ENCODE data around the gene FAM89A. TPM values are rescaled to one million over a fixed set of nuclear protein-coding genes. Genes with fewer than 3 reads are reported as not detected.

The FAM89A gene
- total RNA-seq, 1 donor from 2014 or later = 48.0 TPM

- peaks cover 19% of the 10 kb centered on the region for H3K4me1 Mint-ChIP-seq (ENCODE audit: unreplicated experiment)
- H3K36me3 Mint-ChIP-seq (ENCODE audit: low read depth, unreplicated experiment) = no peaks in the 10 kb centered on the region
- H3K4me3 Mint-ChIP-seq (ENCODE audit: unreplicated experiment) = no peak overlapping the region
- TF ChIP-seq CTCF (IDR thresholded peaks at IDR 0.05; ENCODE audit: unreplicated experiment) = no peak
- H3K27ac Mint-ChIP-seq (ENCODE audit: unreplicated experiment) = no peak overlapping the region
- H3K9me3 Mint-ChIP-seq (ENCODE audit: unreplicated experiment) = no peaks in the 10 kb centered on the region
- H3K27me3 Mint-ChIP-seq (ENCODE audit: unreplicated experiment) = peaks cover 6% of the 10 kb centered on the region
- no peak for DNase-seq (ENCODE audit: low spot score)
Measured at GRCh38 chr1:231065510-231066241, 25.6 kb upstream of the FAM89A start.

DNA sequence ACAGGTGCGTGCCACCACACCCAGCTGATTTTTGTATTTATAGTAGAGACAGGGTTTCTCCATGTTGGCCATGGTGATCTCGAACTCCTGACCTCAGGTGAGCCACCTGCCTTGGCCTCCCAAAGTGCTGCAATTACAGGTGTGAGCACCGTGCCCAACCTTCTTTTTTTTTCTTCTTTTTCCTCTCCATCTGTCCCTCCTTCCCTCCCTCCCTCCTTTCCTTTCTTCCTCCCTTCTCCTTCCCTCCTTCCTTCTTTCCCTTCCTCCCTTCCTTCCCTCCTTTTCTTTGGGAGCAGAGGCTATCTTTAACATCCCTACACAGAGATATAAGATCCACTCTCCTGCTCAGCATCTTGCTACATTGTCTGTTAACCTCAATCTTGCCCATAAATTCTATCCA lies 24.4 kb upstream of the FAM89A start:
- no peak for TF ChIP-seq CTCF (IDR thresholded peaks at IDR 0.05; ENCODE audit: unreplicated experiment)
- no peak for DNase-seq (ENCODE audit: low spot score)
- Mint-ChIP-seq H3K9me3 (ENCODE audit: unreplicated experiment) (no peaks in the 10 kb centered on the region), H3K27me3 (ENCODE audit: unreplicated experiment) (peaks cover 6% of the 10 kb centered on the region), H3K4me3 (ENCODE audit: unreplicated experiment) (no peak overlapping the region), H3K36me3 (ENCODE audit: low read depth, unreplicated experiment) (no peaks in the 10 kb centered on the region), H3K4me1 (ENCODE audit: unreplicated experiment) (peaks cover 18% of the 10 kb centered on the region), H3K27ac (ENCODE audit: unreplicated experiment) (no peak overlapping the region)

DNA sequence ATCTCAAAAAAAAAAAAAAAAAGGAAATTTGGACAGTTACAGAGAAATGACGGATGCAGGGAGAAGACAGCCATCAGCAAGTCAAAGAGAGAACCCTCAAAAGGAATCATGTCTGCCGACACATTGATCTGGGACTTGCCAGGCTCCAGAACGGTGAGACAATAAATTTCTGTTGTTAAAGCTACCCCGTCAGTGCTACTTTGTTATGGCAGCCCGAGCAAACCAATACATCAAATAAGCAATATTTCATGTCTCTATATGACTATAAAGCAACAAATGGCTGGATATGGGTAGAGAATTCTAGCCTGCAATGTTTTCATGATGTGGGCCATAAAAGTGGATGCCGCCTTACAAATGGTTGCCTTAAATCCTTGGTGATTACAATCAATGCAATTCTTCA lies 23.3 kb upstream of the FAM89A start:
- Mint-ChIP-seq H3K36me3 (ENCODE audit: low read depth, unreplicated experiment) (no peaks in the 10 kb centered on the region), H3K27me3 (ENCODE audit: unreplicated experiment) (peaks cover 6% of the 10 kb centered on the region), H3K4me1 (ENCODE audit: unreplicated experiment) (peaks cover 18% of the 10 kb centered on the region), H3K9me3 (ENCODE audit: unreplicated experiment) (no peaks in the 10 kb centered on the region), H3K27ac (ENCODE audit: unreplicated experiment) (no peak overlapping the region), H3K4me3 (ENCODE audit: unreplicated experiment) (no peak overlapping the region)
- TF ChIP-seq CTCF (IDR thresholded peaks at IDR 0.05; ENCODE audit: unreplicated experiment) = no peak
- no peak for DNase-seq (ENCODE audit: low spot score)

- Mint-ChIP-seq H3K9me3 (ENCODE audit: unreplicated experiment) (no peaks in the 10 kb centered on the region), H3K36me3 (ENCODE audit: low read depth, unreplicated experiment) (no peaks in the 10 kb centered on the region), H3K4me1 (ENCODE audit: unreplicated experiment) (peaks cover 18% of the 10 kb centered on the region), H3K27ac (ENCODE audit: unreplicated experiment) (no peak overlapping the region), H3K4me3 (ENCODE audit: unreplicated experiment) (no peak overlapping the region), H3K27me3 (ENCODE audit: unreplicated experiment) (peaks cover 6% of the 10 kb centered on the region)
- TF ChIP-seq CTCF (IDR thresholded peaks at IDR 0.05; ENCODE audit: unreplicated experiment) = no peak
- no peak for DNase-seq (ENCODE audit: low spot score)
Measured at GRCh38 chr1:231062500-231063270, 22.6 kb upstream of the FAM89A start.
